GM19025 (cell line): ENCODE measurements around the gene BCL6B.
"Not testable (repeated sequence)": the region's sequence is repeated elsewhere in the genome, so short reads cannot be mapped to it uniquely, and the experiment has no call there.

ENCODE experiments used
- ATAC-seq: cut with Tn5 transposase; IDR thresholded peaks from one replicate; pipeline ENCODE4 v1.9.1; 2021; ENCODE audit warnings: mild to moderate bottlenecking, low read depth, moderate library complexity; ENCODE audit not compliant: unreplicated experiment

BCL6B gene

DNA sequence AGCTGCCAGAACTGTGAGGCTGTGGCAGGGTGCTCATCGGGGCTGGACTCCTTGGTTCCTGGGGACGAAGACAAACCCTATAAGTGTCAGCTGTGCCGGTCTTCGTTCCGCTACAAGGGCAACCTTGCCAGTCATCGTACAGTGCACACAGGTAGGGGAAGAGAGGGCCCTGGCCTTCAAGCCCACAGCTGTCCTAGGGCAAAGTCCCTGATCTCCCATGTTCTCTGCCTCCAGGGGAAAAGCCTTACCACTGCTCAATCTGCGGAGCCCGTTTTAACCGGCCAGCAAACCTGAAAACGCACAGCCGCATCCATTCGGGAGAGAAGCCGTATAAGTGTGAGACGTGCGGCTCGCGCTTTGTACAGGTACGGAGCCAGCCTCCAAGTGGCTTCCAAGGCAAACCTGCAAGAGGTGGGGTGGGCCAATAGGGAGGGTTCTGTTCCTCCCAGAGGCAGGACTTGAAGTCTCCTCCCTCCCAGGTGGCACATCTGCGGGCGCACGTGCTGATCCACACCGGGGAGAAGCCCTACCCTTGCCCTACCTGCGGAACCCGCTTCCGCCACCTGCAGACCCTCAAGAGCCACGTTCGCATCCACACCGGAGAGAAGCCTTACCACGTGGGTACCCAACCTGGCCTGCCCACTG is 3.7 kb downstream of the BCL6B start:
- no peak for ATAC-seq

DNA sequence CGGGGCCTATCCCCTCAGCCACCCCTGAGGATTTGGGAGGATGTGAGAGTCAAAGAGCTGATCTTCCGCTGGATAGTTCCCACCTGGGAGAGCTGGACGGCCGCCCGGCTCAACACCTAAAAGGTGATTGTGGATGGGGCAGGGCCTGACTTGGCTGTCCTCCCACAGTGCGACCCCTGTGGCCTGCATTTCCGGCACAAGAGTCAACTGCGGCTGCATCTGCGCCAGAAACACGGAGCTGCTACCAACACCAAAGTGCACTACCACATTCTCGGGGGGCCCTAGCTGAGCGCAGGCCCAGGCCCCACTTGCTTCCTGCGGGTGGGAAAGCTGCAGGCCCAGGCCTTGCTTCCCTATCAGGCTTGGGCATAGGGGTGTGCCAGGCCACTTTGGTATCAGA is 4.5 kb downstream of the BCL6B start:
- no peak for ATAC-seq

DNA sequence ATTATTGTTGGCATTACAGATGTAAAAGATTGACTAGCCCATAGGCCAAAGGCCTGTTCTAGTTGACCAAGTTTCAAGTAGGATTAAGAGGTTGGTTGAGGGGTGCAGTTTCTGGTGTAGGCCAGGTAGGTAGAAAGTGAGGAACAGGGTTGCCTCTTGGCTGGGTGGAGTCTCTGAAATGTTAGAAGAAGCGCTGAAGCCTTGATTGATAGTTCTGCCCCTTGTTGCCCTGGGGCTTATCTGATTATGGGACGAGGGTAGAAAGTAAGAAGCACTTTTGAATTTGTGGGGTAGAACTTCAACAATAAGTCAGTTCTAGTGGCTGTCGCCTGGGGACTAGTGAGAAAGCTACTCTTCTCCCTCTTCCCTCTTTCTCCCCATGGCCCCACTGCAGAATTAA is 6.2 kb downstream of the BCL6B start:
- ATAC-seq: no peak

DNA sequence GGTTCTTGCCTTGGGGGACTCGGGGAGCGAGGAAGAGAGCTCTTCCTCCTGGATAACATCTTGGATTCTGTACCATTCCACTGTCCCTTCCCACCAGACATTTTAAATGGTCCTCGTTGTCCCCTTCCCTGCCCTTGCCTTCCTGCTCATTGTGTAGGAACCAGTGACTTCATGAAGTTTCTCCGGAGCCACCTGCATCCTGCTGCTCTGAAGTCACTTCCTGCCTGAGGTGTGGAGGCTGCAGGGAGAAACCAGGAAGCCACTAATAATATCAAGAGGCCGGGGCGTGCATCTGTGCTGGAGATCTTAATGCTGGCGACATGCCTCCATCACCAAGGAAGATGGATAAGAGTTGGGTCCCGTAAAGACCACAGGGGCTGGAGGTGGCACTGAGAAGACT is 6.8 kb downstream of the BCL6B start:
- ATAC-seq: no peak

DNA sequence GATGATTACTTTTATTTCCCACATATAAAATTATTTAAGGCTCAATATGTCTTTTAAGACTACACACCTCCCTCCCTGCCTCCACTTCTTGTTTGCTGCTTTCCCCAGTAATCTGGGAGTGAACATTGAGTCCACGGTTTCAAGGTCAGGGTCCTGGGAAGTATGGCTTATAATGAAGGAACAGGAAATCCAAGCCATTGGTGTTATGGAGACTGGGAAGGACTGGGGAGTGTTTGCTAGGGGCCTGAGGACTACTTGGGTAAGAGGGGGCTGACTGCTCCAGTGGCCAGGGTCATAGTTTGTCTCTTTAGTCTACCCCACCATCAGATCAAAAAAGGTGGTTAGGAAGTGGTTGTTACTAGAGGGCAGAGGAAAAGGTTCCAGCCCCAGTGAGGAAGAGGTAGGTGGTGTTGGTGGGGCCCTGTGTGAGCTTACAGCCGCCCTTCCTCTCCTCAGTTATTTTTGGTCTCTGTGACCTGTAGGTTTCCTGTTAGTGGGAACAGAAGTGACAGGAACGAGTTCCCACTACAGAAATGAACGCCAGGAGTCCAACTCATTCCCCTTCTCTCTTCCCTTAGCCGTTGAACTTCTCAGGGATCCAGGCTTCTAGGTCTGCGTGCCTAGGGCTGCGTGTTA is 12.2 kb downstream of the BCL6B start:
- peak; percentile 12 for ATAC-seq

DNA sequence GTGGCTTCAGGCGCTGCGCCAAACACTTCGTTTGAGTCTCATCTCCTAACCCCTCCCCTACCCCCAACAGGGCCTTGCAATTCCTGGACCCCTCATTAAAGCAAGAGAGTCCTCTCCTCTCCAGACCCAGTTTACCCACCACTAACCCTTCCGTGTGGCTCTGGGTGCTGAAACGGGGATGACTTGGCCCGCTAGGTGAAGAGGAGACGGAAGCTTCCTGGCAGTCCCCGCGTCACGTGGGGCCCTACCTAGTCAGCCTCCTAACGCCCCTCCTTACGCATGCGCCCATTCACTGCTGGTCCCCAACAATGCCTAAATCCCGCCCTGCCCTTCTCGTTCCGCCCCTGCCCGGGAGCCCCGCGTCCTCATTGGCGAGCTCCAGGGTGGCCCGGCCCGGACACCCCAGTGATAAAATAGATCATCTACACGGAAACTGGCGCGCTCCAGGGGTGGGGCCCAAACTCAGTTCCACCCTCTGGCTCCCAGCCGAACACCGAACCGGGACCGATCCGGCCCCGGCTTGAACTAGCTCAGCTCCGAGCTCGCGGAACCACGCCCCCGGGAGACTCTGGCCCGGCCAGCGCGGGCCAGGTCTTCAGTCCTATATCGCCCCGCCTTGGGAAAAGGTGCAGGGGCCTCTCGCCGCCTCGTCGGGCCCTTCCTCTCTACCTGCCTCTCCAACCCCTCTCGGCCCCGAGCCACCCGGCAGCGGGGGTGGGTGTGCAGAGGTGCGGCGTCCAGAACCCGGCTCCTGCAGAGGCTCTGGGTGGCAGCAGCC is 12.9 kb downstream of the BCL6B start, which contains the start of gene SLC16A13:
TSS of gene SLC16A13 (plus strand) at position 425 of the 778 bp plus-strand sequence. CDS start 368 bp downstream, outside the sequence.
- peak; percentile 88 for ATAC-seq

DNA sequence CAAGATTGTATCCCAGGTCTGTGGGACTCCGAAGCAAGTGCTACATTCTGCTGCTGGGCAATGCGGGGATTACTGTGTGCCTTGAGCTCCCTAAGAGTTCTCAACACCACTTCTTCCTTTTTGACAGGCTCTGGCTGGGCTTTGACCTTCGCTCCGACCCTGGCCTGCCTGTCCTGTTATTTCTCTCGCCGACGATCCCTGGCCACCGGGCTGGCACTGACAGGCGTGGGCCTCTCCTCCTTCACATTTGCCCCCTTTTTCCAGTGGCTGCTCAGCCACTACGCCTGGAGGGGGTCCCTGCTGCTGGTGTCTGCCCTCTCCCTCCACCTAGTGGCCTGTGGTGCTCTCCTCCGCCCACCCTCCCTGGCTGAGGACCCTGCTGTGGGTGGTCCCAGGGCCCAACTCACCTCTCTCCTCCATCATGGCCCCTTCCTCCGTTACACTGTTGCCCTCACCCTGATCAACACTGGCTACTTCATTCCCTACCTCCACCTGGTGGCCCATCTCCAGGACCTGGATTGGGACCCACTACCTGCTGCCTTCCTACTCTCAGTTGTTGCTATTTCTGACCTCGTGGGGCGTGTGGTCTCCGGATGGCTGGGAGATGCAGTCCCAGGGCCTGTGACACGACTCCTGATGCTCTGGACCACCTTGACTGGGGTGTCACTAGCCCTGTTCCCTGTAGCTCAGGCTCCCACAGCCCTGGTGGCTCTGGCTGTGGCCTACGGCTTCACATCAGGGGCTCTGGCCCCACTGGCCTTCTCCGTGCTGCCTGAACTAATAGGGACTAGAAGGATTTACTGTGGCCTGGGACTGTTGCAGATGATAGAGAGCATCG is 15.4 kb downstream of the BCL6B start:
- ATAC-seq: no peak

DNA sequence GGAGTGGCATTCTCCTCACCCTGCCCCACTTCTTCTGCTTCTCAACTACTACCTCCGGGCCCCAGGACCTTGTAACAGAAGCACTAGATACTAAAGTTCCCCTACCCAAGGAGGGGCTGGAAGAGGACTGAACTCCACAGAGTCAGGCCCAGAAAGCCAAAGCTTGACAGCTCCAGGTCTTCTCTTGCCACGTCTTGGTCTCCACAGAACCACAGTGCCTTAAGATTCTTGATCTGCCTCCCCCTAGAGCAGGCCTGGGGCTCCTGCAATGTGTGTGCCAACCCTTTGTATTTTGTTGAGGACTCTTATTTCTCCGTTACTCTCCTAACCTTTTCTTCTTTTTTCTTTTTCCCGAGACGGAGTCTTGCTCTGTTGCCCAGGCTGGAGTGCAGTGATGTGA is 17.0 kb downstream of the BCL6B start:
- no peak for ATAC-seq

DNA sequence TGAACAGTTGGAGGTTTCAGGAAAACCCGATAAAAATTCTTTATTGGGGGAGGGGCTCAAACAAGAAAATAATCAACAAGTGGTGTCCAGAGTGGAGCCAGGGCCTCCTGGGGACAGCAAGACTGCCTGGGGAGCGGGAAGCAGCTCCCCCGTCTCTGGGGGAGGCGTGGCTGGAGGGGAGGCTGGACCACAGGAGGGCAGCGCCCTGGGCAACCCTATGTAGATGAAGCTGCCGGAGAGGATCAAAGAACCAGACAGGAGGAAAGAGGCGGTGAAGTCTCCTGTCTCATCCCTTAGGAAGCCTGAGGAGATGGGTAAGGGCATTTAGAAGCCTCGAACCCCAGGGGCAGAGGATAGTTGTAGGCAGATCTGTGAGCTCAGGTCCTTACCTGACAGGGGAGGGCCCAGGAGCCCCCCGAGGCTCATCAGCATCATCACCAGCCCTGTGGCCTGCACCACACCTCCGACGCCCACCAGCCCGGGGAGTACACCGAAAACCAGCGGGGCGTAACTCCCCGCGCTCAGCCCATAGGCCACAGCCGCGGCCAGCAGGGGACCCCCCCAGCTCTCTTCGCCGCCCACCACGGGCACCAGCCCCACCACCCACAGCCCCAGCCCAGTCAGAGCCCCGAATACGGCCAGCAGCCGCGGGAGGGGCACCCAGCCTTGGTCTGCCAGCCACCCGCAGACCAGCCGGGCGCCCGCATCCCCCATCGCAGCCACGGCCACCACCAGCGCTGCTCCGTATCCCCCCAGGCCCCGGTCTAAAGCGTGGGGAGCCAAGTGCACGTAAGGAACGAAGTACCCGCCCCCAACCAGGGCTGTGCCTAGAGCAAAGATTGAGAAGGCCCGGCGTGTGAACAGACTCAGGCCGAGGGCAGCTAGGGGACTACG is 19.0 kb downstream of the BCL6B start:
- no peak for ATAC-seq

DNA sequence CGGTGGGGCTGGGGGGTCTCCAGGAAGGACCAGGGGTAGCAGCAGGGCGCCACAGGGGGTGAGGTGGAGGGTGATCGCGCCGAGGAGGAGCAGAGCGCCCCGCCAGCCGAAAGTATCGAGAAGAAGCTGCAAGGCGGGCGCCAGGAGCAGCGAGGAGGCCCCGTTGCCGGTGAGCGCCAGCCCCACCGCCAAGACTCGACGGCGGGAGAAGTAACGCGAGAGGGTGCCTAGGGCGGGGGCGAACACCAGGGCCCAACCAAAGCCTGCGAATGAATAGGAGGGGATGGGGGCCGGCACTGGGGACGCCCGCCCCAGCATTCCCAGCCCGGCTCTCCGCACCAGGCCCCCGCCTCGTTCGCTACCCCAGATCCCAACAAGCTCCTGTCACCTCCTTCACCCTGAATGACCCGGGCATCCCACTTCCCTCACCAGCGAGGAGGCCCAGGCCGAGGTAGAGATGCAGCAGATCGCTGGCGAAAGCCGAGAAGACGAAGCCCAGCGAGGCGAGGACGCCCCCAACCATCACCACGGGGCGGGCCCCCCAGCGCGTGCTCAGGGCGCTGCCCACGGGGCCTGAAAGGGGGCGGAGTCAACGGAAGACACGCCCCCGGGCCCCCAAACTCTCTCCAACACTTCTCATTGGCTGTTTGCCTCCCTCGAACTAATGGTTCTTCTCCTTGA is 19.8 kb downstream of the BCL6B start:
- ATAC-seq: no peak

DNA sequence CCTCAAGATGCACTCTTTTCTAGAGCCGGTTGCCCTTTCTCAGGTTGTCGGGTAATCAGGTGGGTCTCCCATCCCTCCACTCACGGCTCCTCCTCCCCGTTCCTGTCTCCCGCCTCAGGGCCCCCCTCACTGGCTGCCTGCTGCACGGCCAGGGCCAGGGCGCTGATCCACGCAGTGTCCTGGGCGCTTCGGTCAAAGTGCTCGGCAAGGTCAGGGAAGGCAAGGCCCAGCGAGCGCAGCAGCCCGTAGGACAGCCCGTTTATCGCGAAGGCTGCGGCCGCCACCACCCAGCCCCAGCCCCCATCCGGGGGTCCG is 20.3 kb downstream of the BCL6B start:
- ATAC-seq: no peak

DNA sequence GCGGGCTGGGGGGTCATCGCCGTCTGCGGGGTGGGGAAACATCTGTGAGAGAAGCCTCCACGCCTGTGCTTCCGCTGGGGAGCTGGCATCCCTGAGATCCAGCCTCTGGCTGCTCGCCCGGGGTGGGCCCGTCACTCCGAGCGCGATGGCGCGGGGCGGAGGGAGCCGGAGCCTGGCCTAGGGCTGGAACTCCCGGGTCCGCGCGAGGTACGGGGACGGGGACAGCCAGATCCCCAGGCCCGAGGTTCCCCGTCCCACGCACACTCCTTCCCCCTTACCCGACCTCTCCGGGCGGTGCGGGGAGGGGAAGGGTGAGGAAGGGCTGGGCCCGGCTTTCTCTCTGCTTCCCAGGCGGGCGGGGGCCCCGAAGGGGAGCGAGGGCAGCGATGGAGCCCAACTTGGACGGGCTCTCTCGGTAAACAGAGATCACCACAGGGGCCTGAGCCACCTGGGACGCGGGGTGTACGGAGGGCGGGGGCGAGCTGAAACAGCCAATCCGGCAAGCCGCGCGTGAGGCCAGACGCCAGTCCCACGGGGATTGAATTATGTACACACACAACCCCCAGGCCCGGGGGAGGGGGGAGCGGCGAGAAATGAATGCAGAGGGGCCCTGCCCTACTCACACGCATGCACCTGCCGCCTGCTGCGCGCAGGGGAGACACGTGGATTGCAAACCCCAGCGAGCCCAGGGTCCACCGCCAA is 20.8 kb downstream of the BCL6B start, which contains the start of gene SLC16A11:
TSS of gene SLC16A11 (minus strand) at position 596 of the 702 bp plus-strand sequence. CDS start at position 17, 579 bp downstream.
- ATAC-seq: no peak

DNA sequence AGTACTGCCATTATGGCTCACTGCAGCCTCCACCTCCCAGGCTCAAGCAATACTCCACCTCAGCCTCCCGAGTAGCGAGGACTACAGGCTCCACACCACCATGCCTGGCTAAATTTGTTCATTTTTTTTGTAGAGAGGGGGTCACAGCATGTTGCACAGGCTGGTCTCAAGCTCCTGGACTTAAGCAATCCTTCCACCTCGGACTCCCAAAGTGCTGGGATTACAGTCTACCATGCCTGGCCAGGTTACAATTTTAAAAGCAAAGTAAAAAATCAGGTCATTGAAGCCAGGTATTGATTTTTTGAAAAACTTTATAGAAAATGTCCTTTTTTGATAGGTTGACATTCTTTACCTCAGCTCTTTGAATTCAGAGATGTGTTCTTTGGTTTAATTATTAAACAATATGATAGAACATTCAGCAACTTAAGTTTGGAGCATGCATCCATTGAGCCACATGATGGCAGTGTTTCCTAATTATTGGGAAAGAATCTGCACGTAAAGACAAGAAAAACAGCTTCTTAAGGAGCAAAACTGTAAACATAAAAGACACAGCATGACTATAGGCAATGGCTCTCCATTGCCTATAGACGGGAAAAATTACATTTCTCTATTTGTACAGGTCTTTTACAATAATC is 22.8 kb downstream of the BCL6B start:
- no peak for ATAC-seq

DNA sequence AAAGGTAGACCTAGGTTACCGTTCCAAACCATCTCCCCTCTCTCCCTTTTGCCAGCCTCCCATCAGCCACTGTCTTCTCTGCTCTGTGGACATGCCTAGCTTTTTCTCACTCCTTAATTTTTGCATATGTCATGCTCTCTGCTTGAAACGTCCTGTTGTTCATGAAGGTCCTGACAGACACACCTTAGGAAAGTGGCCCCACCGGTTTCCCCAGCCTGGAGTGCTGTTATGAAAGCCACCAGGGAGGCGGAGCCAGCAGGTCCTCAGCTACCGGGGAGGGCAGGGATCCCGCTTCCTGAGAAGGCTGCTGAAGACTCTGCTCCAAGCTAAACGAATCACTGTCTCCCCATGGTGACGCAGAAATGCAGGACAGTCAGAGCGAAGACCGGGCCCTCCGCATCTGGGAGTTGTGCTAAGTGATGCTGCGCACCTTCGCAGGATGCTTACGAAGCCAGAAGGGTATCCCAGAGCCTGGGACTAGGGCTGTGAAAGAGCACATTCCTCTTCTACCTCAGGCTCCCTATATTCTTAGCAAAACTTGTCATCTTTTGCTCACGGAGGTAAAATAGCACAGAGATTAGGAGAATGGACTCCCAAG is 23.4 kb downstream of the BCL6B start:
- no peak for ATAC-seq

DNA sequence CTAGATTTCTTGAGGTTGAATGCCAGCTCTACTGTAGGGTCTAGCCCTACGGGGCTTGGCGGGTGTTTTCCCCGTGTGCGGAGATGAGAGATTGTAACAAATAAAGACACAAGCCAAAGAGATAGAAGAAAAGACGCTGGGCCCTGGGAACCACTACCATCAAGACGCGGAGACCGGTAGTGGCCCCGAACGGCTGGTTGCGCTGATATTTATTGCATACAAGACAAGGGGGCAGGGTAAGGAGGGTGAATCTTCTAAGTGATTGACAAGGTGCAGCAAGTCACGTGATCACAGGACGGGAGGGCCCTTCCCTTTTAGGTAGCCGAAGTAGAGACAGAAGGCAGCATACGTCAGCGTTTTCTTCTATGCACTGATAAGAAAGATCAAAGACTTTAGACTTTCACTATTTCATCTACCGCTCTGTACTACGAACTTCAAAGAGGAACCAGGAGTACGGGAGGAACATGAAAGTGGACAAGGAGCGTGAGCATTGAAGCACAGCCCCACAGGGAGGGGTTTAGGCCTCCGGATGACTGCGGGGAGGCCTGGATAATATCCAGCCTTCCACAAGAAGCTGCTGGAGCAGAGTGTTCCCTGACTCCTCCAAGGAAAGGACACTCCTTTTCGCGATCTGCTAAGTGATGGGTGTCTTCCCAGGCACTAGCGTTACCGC is 24.0 kb downstream of the BCL6B start:
- not testable (repeated sequence) for ATAC-seq

DNA sequence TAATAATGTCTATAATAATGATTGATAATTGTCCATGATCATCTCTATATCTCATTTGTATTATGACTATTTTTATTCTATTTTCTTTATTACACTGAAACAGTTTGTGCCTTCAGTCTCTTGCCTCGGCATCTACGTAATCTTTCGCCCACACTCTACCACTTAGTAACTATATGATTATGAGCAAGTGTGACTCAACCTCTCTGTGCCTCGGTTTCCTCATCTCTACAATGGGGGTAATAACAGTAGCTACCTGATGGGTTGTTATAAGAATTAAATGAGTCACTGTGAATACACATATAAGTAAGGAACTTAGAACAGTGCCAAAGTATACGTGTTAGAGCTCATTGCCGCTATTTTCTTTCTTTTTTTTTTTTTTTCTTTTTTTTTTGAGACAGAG is 24.7 kb downstream of the BCL6B start:
- no peak for ATAC-seq

DNA sequence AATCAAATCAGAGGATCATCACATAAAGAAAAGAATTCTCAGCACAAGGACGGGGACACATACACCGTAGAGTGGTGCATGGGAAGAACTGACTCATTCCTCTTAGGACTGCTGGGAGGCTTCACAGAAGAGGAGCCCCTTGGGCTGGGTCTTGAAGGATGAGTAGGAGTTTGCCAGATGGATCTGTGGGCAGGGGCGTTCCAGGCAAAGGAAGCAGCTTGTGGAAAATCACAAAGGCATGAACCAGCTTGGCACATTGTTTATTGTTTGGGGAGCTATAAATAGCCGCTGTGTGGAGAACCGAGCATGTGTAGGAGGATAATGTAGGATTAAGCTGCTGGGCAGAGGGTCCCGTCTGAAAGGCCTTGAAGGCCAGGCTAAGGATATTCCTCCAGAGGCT is 26.1 kb downstream of the BCL6B start:
- ATAC-seq: no peak
